H1 (cell line): Measurements from ENCODE around the gene SPTBN5. TPM values are rescaled to one million over a fixed set of nuclear protein-coding genes. Genes with fewer than 3 reads are reported as not detected.

Source experiments
- CTCF ChIA-PET: fragments of 300-600 bp; sonication (Branson Sonifier 250); formaldehyde crosslinking; loops from one replicate; lab custom pipeline; 2021; ENCODE audit not compliant: partially characterized antibody; lab: Charles Lee
- POLR2A ChIA-PET: fragments of 300-600 bp; sonication (Branson Sonifier 250); formaldehyde crosslinking; loops from one replicate; lab custom pipeline; 2021; ENCODE audit warnings: inconsistent platforms; ENCODE audit not compliant: partially characterized antibody; lab: Charles Lee
- DNase-seq, 2 experiments: peaks; one replicate each; pipeline versions ENCODE4 v3.0.0 to v3.0.0-alpha.2; 2010 to 2022; ENCODE audit warnings: low spot score in 2 of 2, low read depth in 1 of 2, mixed read lengths in 1 of 2
- FAIRE-seq: peaks from 2 replicates; lab custom pipeline; 2011; peaks lifted over from hg19 to GRCh38; lab: Jason Lieb, UNC
- H2AFZ ChIP-seq: 2 replicates; pipeline ENCODE4 v1.8.1; 2012; ENCODE audit warnings: low read length, inconsistent platforms
- H2AK5ac ChIP-seq: 2 replicates; pipeline ENCODE4 v1.6.1; 2013; ENCODE audit warnings: low read depth, low read length
- H2BK120ac ChIP-seq: replicated peaks from 2 replicates; pipeline ENCODE3; 2013; ENCODE audit warnings: low read depth, low read length, inconsistent platforms
- H2BK12ac ChIP-seq: 2 replicates; pipeline ENCODE4 v1.6.1; 2013; ENCODE audit warnings: low read depth, low read length
- H2BK15ac ChIP-seq: 2 replicates; pipeline ENCODE4 v1.6.1; 2013; ENCODE audit warnings: low read length
- H2BK20ac ChIP-seq: 2 replicates; pipeline ENCODE4 v1.6.1; 2013; ENCODE audit warnings: low read length
- H2BK5ac ChIP-seq: 2 replicates; pipeline ENCODE4 v1.6.1; 2013; ENCODE audit warnings: low read depth, low read length
- H3K14ac ChIP-seq: 2 replicates; pipeline ENCODE4 v1.6.1; 2013; ENCODE audit warnings: inconsistent platforms; ENCODE audit not compliant: insufficient read length
- H3K18ac ChIP-seq: 2 replicates; pipeline ENCODE4 v1.6.1; 2013; ENCODE audit warnings: low read length; ENCODE audit errors: extremely low read depth
- H3K23ac ChIP-seq: 2 replicates; pipeline ENCODE4 v1.6.1; 2013; ENCODE audit warnings: inconsistent platforms; ENCODE audit not compliant: insufficient read length
- H3K23me2 ChIP-seq: 2 replicates; pipeline ENCODE4 v1.6.1; 2013; ENCODE audit warnings: low read depth, low read length
- H3K27ac ChIP-seq: 2 replicates; pipeline ENCODE4 v1.6.1; 2011; ENCODE audit warnings: low read depth, low read length, inconsistent platforms
- H3K27me3 ChIP-seq, 4 experiments: replicated peaks in 1 of 4; 1 replicate in 1 of 4; 2 replicates in 3 of 4; pipeline versions ENCODE4 v1.6.1 to v1.8.1; 2011 to 2013; ENCODE audit warnings: low read length in 3 of 4, mild to moderate bottlenecking in 3 of 4, inconsistent platforms in 2 of 4, mixed read lengths in 2 of 4, moderate library complexity in 1 of 4; ENCODE audit not compliant: control insufficient read depth in 3 of 4, insufficient read depth in 3 of 4; ENCODE audit errors: extremely low read depth in 1 of 4
- H3K36me3 ChIP-seq, 4 experiments: 2 replicates each; pipeline versions ENCODE4 v1.6.1 to v1.8.1; 2011 to 2013; ENCODE audit warnings: mild to moderate bottlenecking in 4 of 4, low read length in 3 of 4, moderate library complexity in 2 of 4, control low read depth in 1 of 4, inconsistent platforms in 1 of 4; ENCODE audit not compliant: insufficient read depth in 4 of 4, control insufficient read depth in 2 of 4
- H3K4ac ChIP-seq: replicated peaks from 2 replicates; pipeline ENCODE3; 2013; ENCODE audit warnings: low read length, low read depth, mixed read lengths, inconsistent platforms; ENCODE audit not compliant: insufficient read length
- H3K4me1 ChIP-seq, 4 experiments: replicated peaks in 1 of 4; 1 replicate in 1 of 4; 2 replicates in 3 of 4; pipeline versions ENCODE4 v1.6.1 to v1.8.1; 2011 to 2013; ENCODE audit warnings: low read length in 3 of 4, inconsistent platforms in 2 of 4, mixed read lengths in 1 of 4; ENCODE audit not compliant: insufficient read depth in 4 of 4, control insufficient read depth in 3 of 4
- H3K4me2 ChIP-seq, 2 experiments: 2 replicates each; pipeline versions ENCODE4 v1.6.1 to v1.8.1; 2011 to 2013; ENCODE audit warnings: low read depth in 2 of 2, low read length in 2 of 2, control low read depth in 1 of 2, inconsistent platforms in 1 of 2, mild to moderate bottlenecking in 1 of 2; ENCODE audit not compliant: insufficient read depth in 1 of 2
- H3K4me3 ChIP-seq, 4 experiments: fragments of 200-600, 300-600 bp in 1 of 4; sonication (generic), shearing (Covaris generic), sonication (Bioruptor Twin) in 1 of 4; 2 replicates each; pipeline versions ENCODE4 v1.5.1 to v1.8.1; 2011 to 2016; ENCODE audit warnings: low read length in 4 of 4, low read depth in 3 of 4, control low read depth in 2 of 4, inconsistent platforms in 2 of 4, mild to moderate bottlenecking in 2 of 4, mixed read lengths in 1 of 4, moderate library complexity in 1 of 4; ENCODE audit not compliant: insufficient read depth in 2 of 4; ENCODE audit errors: extremely low read depth in 1 of 4
- H3K56ac ChIP-seq: replicated peaks from 2 replicates; pipeline ENCODE3; 2013; ENCODE audit warnings: low read depth, mild to moderate bottlenecking, mixed read lengths, low read length, inconsistent platforms; ENCODE audit not compliant: insufficient read length
- H3K79me1 ChIP-seq: 2 replicates; pipeline ENCODE4 v1.6.1; 2013; ENCODE audit warnings: low read depth, low read length, control low read depth
- H3K79me2 ChIP-seq, 2 experiments: 2 replicates each; pipeline versions ENCODE4 v1.6.1 to v1.8.1; 2012 to 2013; ENCODE audit warnings: low read length in 2 of 2, mild to moderate bottlenecking in 2 of 2, inconsistent platforms in 1 of 2; ENCODE audit not compliant: insufficient read depth in 2 of 2, control insufficient read depth in 1 of 2
- H3K9ac ChIP-seq, 4 experiments: replicated peaks in 1 of 4; 1 replicate in 1 of 4; 2 replicates in 3 of 4; pipeline versions ENCODE4 v1.6.1 to v1.8.1; 2011 to 2013; ENCODE audit warnings: low read depth in 3 of 4, low read length in 3 of 4, control low read depth in 2 of 4, mild to moderate bottlenecking in 2 of 4, moderate library complexity in 2 of 4, inconsistent platforms in 1 of 4; ENCODE audit errors: extremely low read depth in 1 of 4
- H3K9me3 ChIP-seq, 2 experiments: 2 replicates each; pipeline versions ENCODE4 v1.6.1 to v1.8.1; 2012 to 2013; ENCODE audit warnings: mild to moderate bottlenecking in 2 of 2, moderate library complexity in 2 of 2, control low read depth in 1 of 2, inconsistent platforms in 1 of 2, low read depth in 1 of 2, low read length in 1 of 2, mixed read lengths in 1 of 2; ENCODE audit not compliant: insufficient read depth in 2 of 2
- H4K20me1 ChIP-seq, 2 experiments: replicated peaks in 1 of 2; 2 replicates each; pipeline versions ENCODE3 to v1.8.1; 2011 to 2013; ENCODE audit warnings: inconsistent platforms in 2 of 2, low read length in 2 of 2, mild to moderate bottlenecking in 1 of 2; ENCODE audit not compliant: insufficient read depth in 2 of 2, control insufficient read depth in 1 of 2
- H4K5ac ChIP-seq: 2 replicates; pipeline ENCODE4 v1.6.1; 2013; ENCODE audit warnings: low read length, low read depth, mixed read lengths, inconsistent platforms; ENCODE audit not compliant: insufficient read length
- H4K8ac ChIP-seq: 2 replicates; pipeline ENCODE4 v1.8.0; 2013; ENCODE audit warnings: mild to moderate bottlenecking, moderate library complexity, low read length, inconsistent platforms; ENCODE audit not compliant: insufficient read depth; ENCODE audit errors: extremely low read depth
- H4K91ac ChIP-seq: replicated peaks from 2 replicates; pipeline ENCODE3; 2013; ENCODE audit warnings: low read length, mixed read lengths, inconsistent platforms; ENCODE audit not compliant: insufficient read length
- ASH2L ChIP-seq: fragments of 200-600, 300-600 bp; sonication (generic); IDR thresholded peaks from one replicate; pipeline ENCODE4 v1.7.1; 2017; ENCODE audit warnings: low read length
- BACH1 ChIP-seq: IDR thresholded peaks from 2 replicates; pipeline ENCODE4 v1.6.1; 2012; ENCODE audit warnings: low read length, improper control_type of control experiment
- BCL11A ChIP-seq, 2 experiments: IDR thresholded peaks; one replicate each; pipeline ENCODE4 v1.6.1; 2011; ENCODE audit warnings: low read depth in 2 of 2, low read length in 2 of 2, mild to moderate bottlenecking in 2 of 2
- CHD2 ChIP-seq: IDR thresholded peaks from 2 replicates; pipeline ENCODE4 v1.6.1; 2012; ENCODE audit warnings: low read length, improper control_type of control experiment
- FOSL1 ChIP-seq: IDR thresholded peaks from 2 replicates; pipeline ENCODE4 v1.6.1; 2011; ENCODE audit warnings: mild to moderate bottlenecking, low read depth, low read length, moderate library complexity; ENCODE audit not compliant: insufficient read depth
- JUN ChIP-seq: IDR thresholded peaks from 2 replicates; pipeline ENCODE4 v1.6.1; 2011; ENCODE audit warnings: low read depth, mild to moderate bottlenecking, improper control_type of control experiment, low read length
- KDM1A ChIP-seq: fragments of 200-600, 300-600 bp; sonication (generic); IDR thresholded peaks from 2 replicates; pipeline ENCODE4 v1.7.1; 2016; ENCODE audit warnings: mild to moderate bottlenecking, low read length, borderline replicate concordance
- YY1 ChIP-seq: IDR thresholded peaks from 2 replicates; pipeline ENCODE4 v1.6.1; 2011; ENCODE audit warnings: low read depth, mild to moderate bottlenecking, low read length
- WGBS, 2 experiments: shearing (Covaris generic) in 1 of 2; methylation state at CpG; one replicate each; pipeline versions ENCODE4 v1.1.6 to v1.1.7; 2013 to 2015; ENCODE audit warnings: low lambda C conversion rate in 2 of 2, mixed read lengths in 2 of 2, inconsistent platforms in 1 of 2, low coverage in 1 of 2, missing lambda C conversion rate in 1 of 2; ENCODE audit not compliant: insufficient replicate concordance in 2 of 2, insufficient coverage in 1 of 2, insufficient read length in 1 of 2; ENCODE audit errors: extremely low coverage in 1 of 2, missing lambda C conversion rate in 1 of 2; 5-methylcytosine and 5-hydroxymethylcytosine counted together
- polyA plus RNA-seq, 7 experiments: library from polyadenylated mRNA; depleted of rRNA in 3 of 7; stranded (reverse) in 5 of 7; unstranded in 2 of 7; fragments of >200 nt in 5 of 7; fragments of 200-250 nt in 2 of 7; gene quantifications; 1 replicate in 5 of 7; 2 replicates in 1 of 7; 4 replicates in 1 of 7; pipeline versions ENCODE4 v1.2.1 to v1.2.3, GENCODE V29; 2011 to 2013; ENCODE audit warnings: missing spikeins in 2 of 7, mixed read lengths in 2 of 7
- total RNA-seq: library from RNA; stranded (reverse); fragmentation: NEBNext Ultra II Directional; extraction: Animal tissue kit (Norgen Biotek cat#: 25700); gene quantifications from 2 replicates; pipeline ENCODE4 v1.2.1, GENCODE V29; 2021
- TF ChIP-seq, protein P1 (sequence below): IDR thresholded peaks from 2 replicates; pipeline ENCODE4 v1.6.1; 2012; ENCODE audit warnings: low read length, inconsistent platforms

Gene SPTBN5
- total and polyA plus RNA-seq, 2 of the 8 experiments (the other 6 are each of a cell fraction or from before 2014, with no cell fraction given): 0.32 to 0.84 TPM

GRCh38 chr15:41821831-41822230 is 72.0 kb downstream of the SPTBN5 start:
- CTCF ChIA-PET: interaction anchor here (1.0 to 3.5 kb wide), 7 partner anchors 10 to 83 kb away, joined by 3 to 32 read pairs (median 3); partner anchors contain the start of gene MAPKBP1
- WGBS, 2 experiments: 94% methylated on average over 2 of the region's 4 CpGs; no CpG with 5 or more reads in 1 of the 2 experiments

More at GRCh38 chr15:41821831-41822230, 72.0 kb downstream of the SPTBN5 start:
- Histone ChIP-seq H3K4me2 (no peak overlapping the region), H3K79me2 (no peaks in the 10 kb centered on the region), H3K4ac (no peak overlapping the region), H2BK5ac (no peak overlapping the region), H3K56ac (no peak overlapping the region), H3K79me1 (no peaks in the 10 kb centered on the region), H3K9me3 (no peaks in the 10 kb centered on the region), H4K5ac (no peak overlapping the region), H2BK20ac (no peak overlapping the region), H3K4me1 (no peaks in the 10 kb centered on the region; a peak in 2 of 7 replicates), H3K27ac (no peak overlapping the region), H3K36me3 (peaks cover 0 to 3% (median 0%) of the 10 kb centered on the region in 4 experiments; a peak in 4 of 8 replicates), H4K91ac (no peak overlapping the region), H4K8ac (no peak overlapping the region), H3K4me3 (no peak overlapping the region), H2BK120ac (no peak overlapping the region), H3K27me3 (peaks cover 0 to 2% (median 0%) of the 10 kb centered on the region in 4 experiments; a peak in 1 of 7 replicates), H3K18ac (no peak overlapping the region), H3K23me2 (no peaks in the 10 kb centered on the region), H2BK15ac (no peak overlapping the region), H3K23ac (no peak overlapping the region), H3K14ac (no peak overlapping the region), H4K20me1 (peaks cover 0 to 1% of the 10 kb centered on the region in 2 experiments), H3K9ac (no peak overlapping the region), H2AK5ac (no peak overlapping the region), H2AFZ (no peak overlapping the region), H2BK12ac (no peak overlapping the region)
- POLR2A ChIA-PET: interaction anchor here (0.8 to 1.6 kb wide), 2 partner anchors 28 to 48 kb away, joined by 3 to 5 read pairs; partner anchors contain the start of gene MAPKBP1
- no peak for FAIRE-seq
- TF ChIP-seq CHD2: no peak
- TF ChIP-seq, protein P1, sequence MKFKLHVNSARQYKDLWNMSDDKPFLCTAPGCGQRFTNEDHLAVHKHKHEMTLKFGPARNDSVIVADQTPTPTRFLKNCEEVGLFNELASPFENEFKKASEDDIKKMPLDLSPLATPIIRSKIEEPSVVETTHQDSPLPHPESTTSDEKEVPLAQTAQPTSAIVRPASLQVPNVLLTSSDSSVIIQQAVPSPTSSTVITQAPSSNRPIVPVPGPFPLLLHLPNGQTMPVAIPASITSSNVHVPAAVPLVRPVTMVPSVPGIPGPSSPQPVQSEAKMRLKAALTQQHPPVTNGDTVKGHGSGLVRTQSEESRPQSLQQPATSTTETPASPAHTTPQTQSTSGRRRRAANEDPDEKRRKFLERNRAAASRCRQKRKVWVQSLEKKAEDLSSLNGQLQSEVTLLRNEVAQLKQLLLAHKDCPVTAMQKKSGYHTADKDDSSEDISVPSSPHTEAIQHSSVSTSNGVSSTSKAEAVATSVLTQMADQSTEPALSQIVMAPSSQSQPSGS: no peak
- no peak for TF ChIP-seq KDM1A
- TF ChIP-seq BACH1: no peak
- no peak for TF ChIP-seq BCL11A (IDR thresholded peaks at IDR 0.05; ENCODE audit: low read depth in 2 of 2, low read length in 2 of 2)
- TF ChIP-seq JUN: no peak
- no peak for TF ChIP-seq ASH2L
- no peak for TF ChIP-seq FOSL1
- no peak for TF ChIP-seq YY1
- no peak for DNase-seq
